ENCODE measurements around the gene DCBLD1. TPM values are rescaled to one million over a fixed set of nuclear protein-coding genes. Genes with fewer than 3 reads are reported as not detected.
A peak's percentile ranks its signal among the peaks of the same experiment; 100 is the strongest.

Gene DCBLD1
- total RNA-seq, 3 donors from 2014 or later (not counting 1 experiment from before 2014, with no cell fraction given), result 8.4 to 16.1 (median 13.0) TPM

DNA sequence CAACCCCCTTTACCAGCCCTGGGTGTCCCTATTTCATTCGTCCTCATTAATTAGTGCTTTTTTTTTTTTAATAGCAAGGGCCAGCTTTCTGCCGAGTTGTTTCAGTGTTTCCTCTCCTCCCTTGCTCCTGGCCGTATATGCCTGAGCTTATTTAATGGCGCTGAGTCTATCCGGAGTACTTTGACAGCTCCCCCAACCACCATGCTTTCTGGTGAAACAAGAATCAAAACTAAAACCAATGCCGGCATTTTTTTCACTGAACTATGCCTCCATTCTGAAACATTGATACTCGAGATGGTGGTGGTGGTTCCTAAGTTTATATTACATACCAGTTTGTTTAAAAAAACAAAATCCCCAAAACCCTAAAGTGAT is 1.2 kb downstream of the DCBLD1 start:
- H3K4me1 ChIP-seq (ENCODE audit: control insufficient read depth, insufficient read depth, low read length), result peaks cover 20% of the 10 kb centered on the region
- Mint-ChIP-seq H3K4me3 (peak overlapping the region; percentile 99), H3K9me3 (no peaks in the 10 kb centered on the region), H3K4me1 (peaks cover 16 to 31% of the 10 kb centered on the region in 2 donors), H3K36me3 (no peaks in the 10 kb centered on the region), H3K27ac (peak overlapping the region; percentile 78 to 87), H3K27me3 (ENCODE audit: low read depth in 2 of 2) (no peaks in the 10 kb centered on the region)
- TF ChIP-seq, protein P1, sequence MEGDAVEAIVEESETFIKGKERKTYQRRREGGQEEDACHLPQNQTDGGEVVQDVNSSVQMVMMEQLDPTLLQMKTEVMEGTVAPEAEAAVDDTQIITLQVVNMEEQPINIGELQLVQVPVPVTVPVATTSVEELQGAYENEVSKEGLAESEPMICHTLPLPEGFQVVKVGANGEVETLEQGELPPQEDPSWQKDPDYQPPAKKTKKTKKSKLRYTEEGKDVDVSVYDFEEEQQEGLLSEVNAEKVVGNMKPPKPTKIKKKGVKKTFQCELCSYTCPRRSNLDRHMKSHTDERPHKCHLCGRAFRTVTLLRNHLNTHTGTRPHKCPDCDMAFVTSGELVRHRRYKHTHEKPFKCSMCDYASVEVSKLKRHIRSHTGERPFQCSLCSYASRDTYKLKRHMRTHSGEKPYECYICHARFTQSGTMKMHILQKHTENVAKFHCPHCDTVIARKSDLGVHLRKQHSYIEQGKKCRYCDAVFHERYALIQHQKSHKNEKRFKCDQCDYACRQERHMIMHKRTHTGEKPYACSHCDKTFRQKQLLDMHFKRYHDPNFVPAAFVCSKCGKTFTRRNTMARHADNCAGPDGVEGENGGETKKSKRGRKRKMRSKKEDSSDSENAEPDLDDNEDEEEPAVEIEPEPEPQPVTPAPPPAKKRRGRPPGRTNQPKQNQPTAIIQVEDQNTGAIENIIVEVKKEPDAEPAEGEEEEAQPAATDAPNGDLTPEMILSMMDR (IDR thresholded peaks at IDR 0.05), result no peak
- no peaks in the 10 kb centered on the region for H3K36me3 ChIP-seq (ENCODE audit: control insufficient read depth, insufficient read depth, low read length)
- DNase-seq (peak in 1 of 2 donors; percentile 48), ATAC-seq (no peak)
- no peaks in the 10 kb centered on the region for H3K27me3 ChIP-seq (ENCODE audit: control insufficient read depth, insufficient read depth, low read length)
- no peaks in the 10 kb centered on the region for H3K9me3 ChIP-seq (ENCODE audit: control insufficient read depth, insufficient read depth, low read length)
- intact Hi-C loops (cut with micrococcal nuclease), result loop anchor here (1.0 to 2.0 kb wide), 2 partner anchors 65 to 119 kb away; partner anchors contain the start of gene GOPC
- no peak overlapping the region for H3K27ac ChIP-seq (ENCODE audit: low read length)
- peak overlapping the region; percentile 91 for H3K4me3 ChIP-seq (ENCODE audit: low read length)
- WGBS (ENCODE audit: insufficient coverage), result 1% methylated on average over 5 of the region's 7 CpGs

- intact Hi-C loops (cut with micrococcal nuclease), result no loop called here
- Histone ChIP-seq H3K4me1 (ENCODE audit: control insufficient read depth, insufficient read depth, low read length) (peaks cover 20% of the 10 kb centered on the region), H3K27ac (ENCODE audit: low read length) (no peak overlapping the region), H3K36me3 (ENCODE audit: control insufficient read depth, insufficient read depth, low read length) (no peaks in the 10 kb centered on the region), H3K27me3 (ENCODE audit: control insufficient read depth, insufficient read depth, low read length) (no peaks in the 10 kb centered on the region), H3K9me3 (ENCODE audit: control insufficient read depth, insufficient read depth, low read length) (no peaks in the 10 kb centered on the region), H3K4me3 (ENCODE audit: low read length) (peak overlapping the region; percentile 91)
- no peaks in the 10 kb centered on the region for H3K27me3 Mint-ChIP-seq (ENCODE audit: low read depth in 2 of 2)
- H3K36me3 Mint-ChIP-seq, result no peaks in the 10 kb centered on the region
- DNase-seq (no peak), ATAC-seq (no peak)
- H3K9me3 Mint-ChIP-seq, result no peaks in the 10 kb centered on the region
- peak overlapping the region; percentile 99 for H3K4me3 Mint-ChIP-seq
- WGBS (ENCODE audit: insufficient coverage), result 93% methylated on average over 5 of the region's 8 CpGs
- peak overlapping the region; percentile 78 to 87 for H3K27ac Mint-ChIP-seq
- TF ChIP-seq, protein P1 (IDR thresholded peaks at IDR 0.05), result no peak
- peaks cover 16 to 35% of the 10 kb centered on the region in 2 donors for H3K4me1 Mint-ChIP-seq
These were observed 1.7 kb downstream of the DCBLD1 start for GRCh38 chr6:117484052-117484646.

- H3K4me3 Mint-ChIP-seq, result peak overlapping the region; percentile 52
- peaks cover 16 to 36% of the 10 kb centered on the region in 2 donors for H3K4me1 Mint-ChIP-seq
- DNase-seq, result no peak
- Histone ChIP-seq H3K9me3 (ENCODE audit: control insufficient read depth, insufficient read depth, low read length) (no peaks in the 10 kb centered on the region), H3K36me3 (ENCODE audit: control insufficient read depth, insufficient read depth, low read length) (no peaks in the 10 kb centered on the region), H3K27ac (ENCODE audit: low read length) (no peak overlapping the region), H3K27me3 (ENCODE audit: control insufficient read depth, insufficient read depth, low read length) (no peaks in the 10 kb centered on the region), H3K4me1 (ENCODE audit: control insufficient read depth, insufficient read depth, low read length) (peaks cover 20% of the 10 kb centered on the region), H3K4me3 (ENCODE audit: low read length) (no peak overlapping the region)
- TF ChIP-seq, protein P1 (IDR thresholded peaks at IDR 0.05), result no peak
- ATAC-seq, result no peak
- no peaks in the 10 kb centered on the region for H3K36me3 Mint-ChIP-seq
- H3K9me3 Mint-ChIP-seq, result no peaks in the 10 kb centered on the region
- no peak overlapping the region for H3K27ac Mint-ChIP-seq
- H3K27me3 Mint-ChIP-seq (ENCODE audit: low read depth in 2 of 2), result no peaks in the 10 kb centered on the region
- intact Hi-C loops (cut with micrococcal nuclease), result loop anchor here (5.0 kb wide), 1 partner anchor 33 kb away; no protein-coding TSS in a partner anchor
These were observed 3.0 kb downstream of the DCBLD1 start for GRCh38 chr6:117485433-117485832.

- Mint-ChIP-seq H3K4me3 (no peak overlapping the region), H3K27me3 (ENCODE audit: low read depth in 2 of 2) (no peaks in the 10 kb centered on the region), H3K36me3 (no peaks in the 10 kb centered on the region), H3K4me1 (peaks cover 11 to 20% of the 10 kb centered on the region in 2 donors), H3K27ac (no peak overlapping the region), H3K9me3 (no peaks in the 10 kb centered on the region)
- ATAC-seq, result no peak
- no peak overlapping the region for H3K27ac ChIP-seq (ENCODE audit: low read length)
- no peaks in the 10 kb centered on the region for H3K9me3 ChIP-seq (ENCODE audit: control insufficient read depth, insufficient read depth, low read length)
- H3K27me3 ChIP-seq (ENCODE audit: control insufficient read depth, insufficient read depth, low read length), result no peaks in the 10 kb centered on the region
- TF ChIP-seq, protein P1 (IDR thresholded peaks at IDR 0.05), result no peak
- 99% methylated on average over 7 of the region's 7 CpGs for WGBS (ENCODE audit: insufficient coverage)
- DNase-seq, result no peak
- H3K4me1 ChIP-seq (ENCODE audit: control insufficient read depth, insufficient read depth, low read length), result peaks cover 8% of the 10 kb centered on the region
- H3K4me3 ChIP-seq (ENCODE audit: low read length), result no peak overlapping the region
- intact Hi-C loops (cut with micrococcal nuclease), result loop anchor here (5.0 kb wide), 1 partner anchor 36 kb away; no protein-coding TSS in a partner anchor
- H3K36me3 ChIP-seq (ENCODE audit: control insufficient read depth, insufficient read depth, low read length), result no peaks in the 10 kb centered on the region
These were observed 5.3 kb downstream of the DCBLD1 start for GRCh38 chr6:117487821-117488220.
